AG04449 (cell line): Measurements from ENCODE around the gene MAP3K5.

Source experiments
- CTCF ChIA-PET: fragments of 350-600 bp; formaldehyde crosslinking; extraction: SDS; loops from one replicate; lab custom pipeline; 2021; ENCODE audit warnings: antibody characterized with exemption; lab: Yijun Ruan, JAX
- POLR2A ChIA-PET: fragments of 400-600, 350-600 bp; formaldehyde crosslinking; extraction: SDS; loops from one replicate; lab custom pipeline; 2020; ENCODE audit warnings: antibody characterized with exemption, inconsistent platforms; lab: Yijun Ruan, JAX
- DNase-seq: peaks from one replicate; pipeline ENCODE4 v3.0.0-alpha.2; 2010; ENCODE audit warnings: low read depth, low spot score
- H3K4me3 ChIP-seq: 2 replicates; pipeline ENCODE4 v1.5.1; 2011; ENCODE audit warnings: low read depth, mild to moderate bottlenecking, control low read depth, low read length
- TF ChIP-seq, protein P1 (sequence below): IDR thresholded peaks from one replicate; pipeline ENCODE4 v1.5.1; 2011; ENCODE audit warnings: mild to moderate bottlenecking, moderate library complexity, low read length, control low read depth, inconsistent platforms; ENCODE audit not compliant: insufficient read depth; ENCODE audit errors: missing control alignments

MAP3K5 gene

GRCh38 chr6:136514591-136514990 is 277.7 kb downstream of the MAP3K5 start:
- no peak for DNase-seq
- H3K4me3 ChIP-seq, result no peak overlapping the region
- CTCF ChIA-PET, result no interaction called here
- POLR2A ChIA-PET, result no interaction called here
- TF ChIP-seq, protein P1, sequence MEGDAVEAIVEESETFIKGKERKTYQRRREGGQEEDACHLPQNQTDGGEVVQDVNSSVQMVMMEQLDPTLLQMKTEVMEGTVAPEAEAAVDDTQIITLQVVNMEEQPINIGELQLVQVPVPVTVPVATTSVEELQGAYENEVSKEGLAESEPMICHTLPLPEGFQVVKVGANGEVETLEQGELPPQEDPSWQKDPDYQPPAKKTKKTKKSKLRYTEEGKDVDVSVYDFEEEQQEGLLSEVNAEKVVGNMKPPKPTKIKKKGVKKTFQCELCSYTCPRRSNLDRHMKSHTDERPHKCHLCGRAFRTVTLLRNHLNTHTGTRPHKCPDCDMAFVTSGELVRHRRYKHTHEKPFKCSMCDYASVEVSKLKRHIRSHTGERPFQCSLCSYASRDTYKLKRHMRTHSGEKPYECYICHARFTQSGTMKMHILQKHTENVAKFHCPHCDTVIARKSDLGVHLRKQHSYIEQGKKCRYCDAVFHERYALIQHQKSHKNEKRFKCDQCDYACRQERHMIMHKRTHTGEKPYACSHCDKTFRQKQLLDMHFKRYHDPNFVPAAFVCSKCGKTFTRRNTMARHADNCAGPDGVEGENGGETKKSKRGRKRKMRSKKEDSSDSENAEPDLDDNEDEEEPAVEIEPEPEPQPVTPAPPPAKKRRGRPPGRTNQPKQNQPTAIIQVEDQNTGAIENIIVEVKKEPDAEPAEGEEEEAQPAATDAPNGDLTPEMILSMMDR, result no peak

DNA sequence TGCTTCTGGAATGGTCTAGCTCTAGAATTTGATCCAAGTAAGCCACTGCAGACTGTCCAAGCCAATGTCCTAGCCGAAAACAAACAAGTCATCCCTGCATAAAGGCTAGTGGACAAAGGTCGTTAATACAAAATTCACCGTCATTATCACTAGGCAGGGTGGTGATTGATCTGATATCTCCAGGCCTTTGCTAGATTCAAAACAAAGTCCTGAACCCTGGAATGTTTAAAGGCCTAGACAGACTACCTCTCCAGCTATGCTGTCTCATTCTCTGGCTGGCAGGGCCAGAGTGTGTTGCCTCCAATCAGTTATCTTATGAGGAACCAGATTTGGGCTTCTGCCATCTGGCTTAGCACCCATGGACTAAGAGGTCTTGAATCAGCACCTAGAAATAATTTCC is 280.4 kb downstream of the MAP3K5 start:
- CTCF ChIA-PET, result no interaction called here
- TF ChIP-seq, protein P1, result no peak
- POLR2A ChIA-PET, result no interaction called here
- no peak overlapping the region for H3K4me3 ChIP-seq
- DNase-seq, result no peak

DNA sequence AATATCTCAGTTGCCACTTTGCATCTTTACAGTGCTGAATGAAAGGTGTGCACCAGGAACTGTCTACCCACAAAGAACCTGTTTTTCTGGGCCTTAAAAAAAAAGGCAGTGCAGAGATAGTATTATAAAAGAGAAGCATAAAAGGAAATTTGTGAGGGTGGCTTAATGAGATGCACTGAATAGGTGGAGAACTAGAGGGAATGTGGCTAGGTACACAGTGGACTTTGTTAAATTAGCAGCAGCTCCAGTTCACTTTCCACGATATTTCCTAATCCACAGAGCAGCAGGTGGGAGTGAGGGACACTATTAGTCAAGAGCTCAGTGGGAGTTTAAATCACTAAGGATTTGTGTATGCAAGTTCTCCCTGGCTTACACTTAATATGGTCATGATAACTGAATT is 280.9 kb downstream of the MAP3K5 start:
- no peak for DNase-seq
- ChIA-PET CTCF (no interaction called here), POLR2A (no interaction called here)
- H3K4me3 ChIP-seq, result no peak overlapping the region
- TF ChIP-seq, protein P1, result no peak

GRCh38 chr6:136510782-136511181 is 281.5 kb downstream of the MAP3K5 start:
- TF ChIP-seq, protein P1, result no peak
- POLR2A ChIA-PET, result no interaction called here
- no peak overlapping the region for H3K4me3 ChIP-seq
- CTCF ChIA-PET, result no interaction called here
- no peak for DNase-seq

- CTCF ChIA-PET, result interaction anchor here (1.4 kb wide), 1 partner anchor 37 kb away, joined by 4 read pairs; no protein-coding TSS in a partner anchor
- POLR2A ChIA-PET, result no interaction called here
- no peak overlapping the region for H3K4me3 ChIP-seq
- TF ChIP-seq, protein P1, result no peak
- no peak for DNase-seq
These were observed 282.0 kb downstream of the MAP3K5 start for GRCh38 chr6:136510299-136510698.

GRCh38 chr6:136508725-136509392 is 283.4 kb downstream of the MAP3K5 start:
- TF ChIP-seq, protein P1, result no peak
- no peak for DNase-seq
- ChIA-PET CTCF (interaction anchor here (1.4 kb wide), 1 partner anchor 38 kb away, joined by 4 read pairs; no protein-coding TSS in a partner anchor), POLR2A (no interaction called here)
- H3K4me3 ChIP-seq, result no peak overlapping the region
